Mononuclear cell (primary cell): ENCODE data around the gene DERA. TPM values are rescaled to one million over a fixed set of nuclear protein-coding genes. Genes with fewer than 3 reads are reported as not detected.
"Not testable (repeated sequence)": the region's sequence is repeated elsewhere in the genome, so short reads cannot be mapped to it uniquely, and the experiment has no call there.

Source experiments
- H3K27me3 ChIP-seq: 2 replicates; pipeline ENCODE4 v1.6.0; 2011; ENCODE audit warnings: low read length, control low read depth; ENCODE audit not compliant: insufficient read depth
- H3K4me1 ChIP-seq: 2 replicates; pipeline ENCODE4 v1.5.1; 2011; ENCODE audit warnings: mild to moderate bottlenecking, low read length, control low read depth; ENCODE audit not compliant: insufficient read depth
- H3K4me3 ChIP-seq: 2 replicates; pipeline ENCODE4 v1.5.1; 2011; ENCODE audit warnings: mild to moderate bottlenecking, low read length, moderate library complexity
- H3K9me3 ChIP-seq: 2 replicates; pipeline ENCODE4 v1.5.1; 2011; ENCODE audit warnings: low read depth, mild to moderate bottlenecking, control low read depth, low read length
- total RNA-seq: library from RNA; depleted of rRNA; stranded (reverse); fragments of >200 nt; gene quantifications from one replicate; pipeline ENCODE4 v1.2.3, GENCODE V29; 2012

Gene DERA
- total RNA-seq, 1 donor: 18.9 TPM

GRCh38 chr12:15887043-15887817, 23.9 kb upstream of the DERA start:
- Histone ChIP-seq H3K4me3 (no peak overlapping the region), H3K27me3 (no peaks in the 10 kb centered on the region), H3K9me3 (no peaks in the 10 kb centered on the region), H3K4me1 (peaks cover 18% of the 10 kb centered on the region)

DNA sequence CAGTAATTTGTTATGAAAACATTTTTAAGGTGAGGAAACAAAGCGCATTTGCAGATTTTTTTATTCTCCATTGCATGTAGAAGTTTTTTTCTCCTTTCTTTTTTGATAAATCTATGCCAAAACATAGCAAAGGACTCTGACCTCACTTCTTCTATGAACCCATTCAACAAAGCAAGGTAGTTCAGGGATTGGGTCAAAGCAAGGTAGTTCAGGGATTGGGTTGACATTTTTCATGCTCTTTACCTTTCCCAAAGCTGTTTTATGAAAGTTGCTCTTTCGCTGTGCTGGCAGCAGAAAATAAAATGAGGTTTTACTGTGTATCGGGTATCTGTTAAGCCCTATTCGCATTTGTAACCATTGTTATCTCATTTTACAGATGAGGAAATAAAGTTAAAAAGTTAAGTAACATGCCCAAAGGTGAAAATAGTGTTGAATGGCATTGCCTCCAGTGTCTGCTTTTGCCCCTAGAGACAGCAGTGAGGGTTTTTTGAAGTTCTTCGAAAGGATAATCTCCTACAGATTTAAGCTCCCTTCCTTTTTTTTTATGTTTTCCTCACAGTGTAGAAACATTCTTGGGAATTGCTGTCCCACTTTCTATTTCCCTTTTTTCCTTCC, 18.4 kb upstream of the DERA start:
- no peaks in the 10 kb centered on the region for H3K9me3 ChIP-seq
- no peaks in the 10 kb centered on the region for H3K27me3 ChIP-seq
- no peak overlapping the region for H3K4me3 ChIP-seq
- no peaks in the 10 kb centered on the region for H3K4me1 ChIP-seq

DNA sequence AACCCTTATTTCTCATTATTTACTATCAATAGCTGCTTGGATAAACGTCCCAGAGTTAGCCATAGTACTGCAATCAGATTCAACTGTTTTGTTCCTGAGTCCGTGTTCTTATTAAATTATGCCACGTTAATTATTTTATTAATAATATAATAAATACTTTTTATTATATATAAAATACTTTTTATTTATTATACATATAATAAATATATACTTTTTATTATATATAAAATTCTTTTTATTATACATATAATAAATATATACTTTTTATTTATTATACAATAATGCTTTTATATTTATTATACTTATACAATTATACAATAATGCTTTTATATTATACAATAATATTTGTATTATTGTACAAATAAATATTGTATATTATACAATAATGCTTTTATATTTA, 17.9 kb upstream of the DERA start:
- H3K9me3 ChIP-seq: no peaks in the 10 kb centered on the region
- no peaks in the 10 kb centered on the region for H3K4me1 ChIP-seq
- no peak overlapping the region for H3K4me3 ChIP-seq
- H3K27me3 ChIP-seq: no peaks in the 10 kb centered on the region

- H3K27me3 ChIP-seq: no peaks in the 10 kb centered on the region
- H3K4me3 ChIP-seq: no peak overlapping the region
- H3K4me1 ChIP-seq: no peaks in the 10 kb centered on the region
- H3K9me3 ChIP-seq: no peaks in the 10 kb centered on the region
Measured at GRCh38 chr12:15896867-15897266, 14.3 kb upstream of the DERA start.

GRCh38 chr12:15897433-15897832, 13.7 kb upstream of the DERA start:
- Histone ChIP-seq H3K27me3 (no peaks in the 10 kb centered on the region), H3K4me3 (no peak overlapping the region)

DNA sequence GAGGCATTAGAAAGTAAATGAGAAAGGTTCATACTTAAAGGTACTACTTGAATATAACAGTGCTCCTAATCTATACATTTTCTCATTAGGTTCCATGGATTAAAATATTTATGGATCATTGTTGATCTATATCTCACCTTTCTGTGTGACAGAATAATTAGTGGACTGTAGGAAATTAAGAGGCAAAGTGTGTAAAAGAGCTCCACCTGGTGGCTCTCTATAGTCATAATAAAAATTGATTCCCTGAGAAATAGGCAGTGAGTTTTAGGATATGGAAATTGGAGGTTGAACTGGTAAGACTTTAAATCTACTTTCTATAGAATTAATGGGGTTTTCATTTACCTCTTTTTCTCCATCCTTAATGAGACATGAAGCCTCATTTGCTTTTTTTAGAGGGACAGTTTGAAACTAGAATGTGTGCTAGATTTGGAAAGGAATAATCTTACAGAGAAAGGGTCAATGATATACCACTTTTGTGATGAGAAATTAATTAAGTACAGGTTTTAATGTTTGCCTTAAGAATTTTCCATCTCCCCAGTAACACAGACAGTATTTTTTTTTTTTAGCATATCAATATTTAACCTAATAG, 11.8 kb upstream of the DERA start:
- no peaks in the 10 kb centered on the region for H3K9me3 ChIP-seq
- no peak overlapping the region for H3K4me3 ChIP-seq
- no peaks in the 10 kb centered on the region for H3K4me1 ChIP-seq
- H3K27me3 ChIP-seq: no peaks in the 10 kb centered on the region

More at GRCh38 chr12:15897433-15897832, 13.7 kb upstream of the DERA start:
- Histone ChIP-seq H3K9me3 (no peaks in the 10 kb centered on the region), H3K4me1 (no peaks in the 10 kb centered on the region)

DNA sequence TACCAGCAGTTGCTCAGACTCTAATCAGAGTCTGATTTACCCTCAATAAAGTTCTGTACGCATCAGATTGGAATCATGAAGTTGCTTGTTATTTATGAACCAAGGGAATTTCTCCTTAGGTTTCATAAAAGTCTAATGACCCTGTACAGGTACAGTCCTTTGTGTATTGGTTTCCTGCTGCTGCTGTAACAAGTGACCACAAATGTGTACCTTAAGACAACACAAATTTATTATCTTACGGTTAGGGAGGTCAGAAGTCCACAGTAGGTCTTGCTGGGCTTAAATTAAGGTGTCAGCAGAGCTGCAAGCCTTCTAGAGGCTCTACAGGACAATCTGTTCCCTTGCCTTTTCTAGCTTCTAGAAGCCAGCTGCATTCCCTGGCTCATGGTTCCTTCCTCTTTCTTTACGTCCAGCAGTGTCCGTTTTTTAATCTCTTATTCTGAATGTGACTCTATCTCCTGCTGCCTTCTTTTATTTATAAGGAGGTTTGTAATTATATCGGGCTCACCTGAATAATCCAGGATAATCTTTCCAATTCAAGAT, 6.7 kb upstream of the DERA start:
- no peaks in the 10 kb centered on the region for H3K9me3 ChIP-seq
- no peaks in the 10 kb centered on the region for H3K27me3 ChIP-seq
- no peak overlapping the region for H3K4me3 ChIP-seq
- no peaks in the 10 kb centered on the region for H3K4me1 ChIP-seq

DNA sequence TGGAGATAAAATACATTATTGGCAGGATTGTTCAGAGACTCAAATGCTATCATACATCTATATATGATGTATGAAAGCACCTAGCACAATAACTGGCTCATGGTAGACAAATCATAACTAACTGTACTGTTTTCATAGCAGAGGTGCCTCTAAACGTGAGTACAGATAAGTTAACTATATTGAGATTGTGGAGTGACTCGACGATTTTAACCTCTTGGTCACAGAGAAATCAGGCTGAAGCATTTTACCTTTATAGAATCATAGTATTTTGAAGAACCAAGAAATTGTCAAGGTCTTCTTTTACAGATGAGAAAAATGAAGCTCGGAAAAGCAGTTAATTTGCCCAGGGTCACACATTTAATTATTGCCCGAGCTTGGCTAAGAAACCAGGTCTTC, 666 bp upstream of the DERA start:
- Histone ChIP-seq H3K4me1 (peaks cover 4% of the 10 kb centered on the region), H3K27me3 (no peaks in the 10 kb centered on the region), H3K4me3 (peak overlapping the region; percentile 70), H3K9me3 (no peaks in the 10 kb centered on the region)

DNA sequence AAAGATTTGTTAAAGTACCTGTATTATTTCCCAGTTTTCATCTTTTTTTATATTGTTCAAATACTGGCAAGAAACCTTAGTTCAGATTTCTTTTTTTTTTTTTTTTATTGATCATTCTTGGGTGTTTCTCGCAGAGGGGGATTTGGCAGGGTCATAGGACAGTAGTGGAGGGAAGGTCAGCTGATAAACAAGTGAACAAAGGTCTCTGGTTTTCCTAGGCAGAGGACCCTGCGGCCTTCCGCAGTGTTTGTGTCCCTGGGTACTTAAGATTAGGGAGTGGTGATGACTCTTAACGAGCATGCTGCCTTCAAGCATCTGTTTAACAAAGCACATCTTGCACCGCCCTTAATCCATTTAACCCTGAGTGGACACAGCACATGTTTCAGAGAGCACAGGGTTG, 799 bp downstream of the DERA start:
- H3K27me3 ChIP-seq, H3K4me1 ChIP-seq, H3K9me3 ChIP-seq: not testable (repeated sequence)
- H3K4me3 ChIP-seq: peak overlapping the region; percentile 70

DNA sequence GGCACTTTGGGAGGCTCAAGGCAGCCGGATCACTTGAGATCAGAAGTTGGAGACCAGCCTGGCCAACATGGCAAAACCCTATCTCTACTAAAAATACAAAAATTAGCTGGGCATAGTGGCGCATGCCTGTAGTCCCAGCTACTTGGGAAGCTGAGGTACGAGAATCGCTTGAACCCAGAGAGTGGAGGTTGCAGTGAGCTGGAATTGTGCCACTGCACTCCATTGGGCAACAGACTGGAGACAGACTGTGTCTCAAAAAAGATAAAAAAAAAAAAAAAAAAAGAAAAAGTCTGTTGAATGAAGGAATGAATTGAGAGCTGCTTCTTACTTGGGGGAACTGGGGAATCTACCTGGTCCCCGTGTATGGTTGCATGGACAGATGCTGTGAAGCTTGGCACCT, 3.0 kb downstream of the DERA start:
- not testable (repeated sequence) for H3K4me1 ChIP-seq, H3K9me3 ChIP-seq, H3K4me3 ChIP-seq, H3K27me3 ChIP-seq

DNA sequence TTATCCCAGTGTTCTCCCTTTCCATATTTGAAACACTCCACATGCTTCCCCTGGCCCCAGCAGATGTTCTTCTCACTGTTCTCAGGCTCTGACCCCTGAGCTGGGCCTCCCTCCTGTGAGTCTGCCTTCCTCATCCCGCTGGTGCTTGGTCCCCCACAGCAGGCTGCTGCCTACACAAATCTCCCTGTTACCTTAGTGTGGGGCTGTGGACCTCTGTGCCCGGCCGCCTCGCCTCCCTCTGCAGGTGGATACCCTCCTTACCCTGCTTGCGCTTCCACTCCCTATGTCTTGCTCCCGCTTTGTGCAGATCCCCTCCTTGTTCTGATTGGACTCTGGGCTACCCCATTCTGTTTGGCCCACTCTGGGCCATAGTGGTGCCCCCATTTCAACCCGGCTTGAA, 6.9 kb downstream of the DERA start:
- Histone ChIP-seq H3K4me3 (no peak overlapping the region), H3K27me3 (no peaks in the 10 kb centered on the region), H3K4me1 (no peaks in the 10 kb centered on the region), H3K9me3 (no peaks in the 10 kb centered on the region)

- no peaks in the 10 kb centered on the region for H3K4me1 ChIP-seq
- no peaks in the 10 kb centered on the region for H3K27me3 ChIP-seq
- no peaks in the 10 kb centered on the region for H3K9me3 ChIP-seq
- H3K4me3 ChIP-seq: no peak overlapping the region
Measured at GRCh38 chr12:15919418-15919817, 8.3 kb downstream of the DERA start.

DNA sequence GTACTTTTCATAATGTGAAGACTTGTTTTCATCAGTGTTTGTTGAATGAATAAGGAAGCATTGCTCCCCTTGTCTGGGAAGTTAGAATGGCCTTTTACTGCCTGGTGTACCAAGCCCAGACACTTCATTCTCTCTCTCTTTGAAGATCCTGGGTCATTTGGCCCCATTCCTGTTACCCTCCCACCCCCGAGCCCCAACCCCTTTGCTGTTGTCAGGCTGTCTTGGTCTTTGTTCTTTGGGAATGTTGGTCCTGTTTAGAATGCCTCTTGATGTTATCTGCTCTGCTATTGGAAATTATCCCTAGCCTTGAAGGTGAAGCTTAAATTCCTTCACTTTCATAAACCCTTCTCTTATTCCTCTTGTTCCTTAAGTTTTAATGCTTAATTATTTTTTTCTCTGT, 13.8 kb downstream of the DERA start:
- Histone ChIP-seq H3K9me3 (no peaks in the 10 kb centered on the region), H3K4me1 (no peaks in the 10 kb centered on the region)

DNA sequence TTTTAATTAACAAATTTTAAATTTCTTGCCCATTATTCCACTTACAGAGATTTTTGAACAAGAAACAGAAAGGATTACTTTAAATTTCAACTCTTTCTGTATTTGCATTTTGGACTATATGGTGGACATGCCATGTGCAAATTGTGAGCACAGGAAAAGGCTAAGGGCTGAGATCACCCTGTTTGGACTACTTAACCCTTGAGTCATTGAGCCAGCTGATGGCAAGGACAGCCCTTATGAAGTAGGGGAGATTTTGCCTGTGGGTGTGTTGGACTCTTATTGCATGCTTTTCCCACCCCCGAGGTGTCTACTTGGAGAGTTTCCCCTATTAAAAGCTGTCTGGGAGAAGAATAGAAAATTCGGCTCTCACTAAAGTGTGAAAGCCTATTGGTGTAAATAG, 17.2 kb downstream of the DERA start:
- Histone ChIP-seq H3K4me3 (no peak overlapping the region), H3K27me3 (no peaks in the 10 kb centered on the region), H3K9me3 (no peaks in the 10 kb centered on the region), H3K4me1 (no peaks in the 10 kb centered on the region)

More for the DNA sequence above, 13.8 kb downstream of the DERA start:
- Histone ChIP-seq H3K4me3 (no peak overlapping the region), H3K27me3 (no peaks in the 10 kb centered on the region)

DNA sequence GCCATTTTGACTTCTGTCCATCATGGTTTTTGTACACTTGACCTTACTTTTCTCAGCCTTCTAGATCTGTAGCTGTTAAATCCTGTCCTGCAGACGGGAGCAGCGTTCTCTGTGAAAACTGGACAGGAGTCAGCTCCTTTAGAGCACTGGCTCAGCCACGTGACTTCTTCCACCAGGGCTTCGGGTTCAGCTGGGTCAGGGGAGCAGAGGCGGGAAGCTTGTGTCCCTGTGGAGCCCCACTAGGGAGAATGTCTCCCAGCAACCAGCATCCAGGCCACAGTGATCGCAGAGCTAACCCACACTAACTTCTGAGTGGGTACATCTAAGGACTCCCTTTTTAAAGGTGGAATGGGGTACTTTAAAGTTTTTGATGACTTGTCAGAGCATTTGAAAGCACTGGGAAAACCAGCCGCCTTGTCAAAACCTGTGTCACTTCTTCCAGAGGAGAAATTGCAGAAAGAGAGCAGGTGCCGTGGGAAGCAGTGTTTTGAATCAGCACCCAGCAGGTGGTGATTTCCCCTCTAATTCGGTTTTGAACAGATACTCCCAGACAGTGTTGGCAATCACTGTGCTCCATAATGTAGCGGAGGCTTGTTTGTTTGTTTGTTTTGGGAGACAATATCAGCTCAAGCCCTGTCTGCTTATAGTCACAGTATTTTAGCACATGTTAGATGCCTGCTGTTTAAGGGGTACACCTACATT, 17.9 kb downstream of the DERA start:
- Histone ChIP-seq H3K27me3 (no peaks in the 10 kb centered on the region), H3K4me3 (no peak overlapping the region), H3K9me3 (no peaks in the 10 kb centered on the region), H3K4me1 (no peaks in the 10 kb centered on the region)
